HG03469 (cell line): Measurements from ENCODE around the gene MAN1C1.
"Not testable (repeated sequence)": the region's sequence is repeated elsewhere in the genome, so short reads cannot be mapped to it uniquely, and the experiment has no call there.

Source experiments
- ATAC-seq: cut with Tn5 transposase; IDR thresholded peaks from one replicate; pipeline ENCODE4 v1.9.1; 2021; ENCODE audit warnings: mild to moderate bottlenecking, moderate library complexity, moderate number of reproducible peaks; ENCODE audit not compliant: unreplicated experiment

The MAN1C1 gene

GRCh38 chr1:25653558-25653957 is 37.0 kb downstream of the MAN1C1 start:
- ATAC-seq, result no peak

- ATAC-seq, result no peak
Observed at GRCh38 chr1:25654109-25654660, 37.6 kb downstream of the MAN1C1 start.

- ATAC-seq, result no peak
Observed at GRCh38 chr1:25657121-25657882, 40.7 kb downstream of the MAN1C1 start.

- ATAC-seq, result no peak
Observed at GRCh38 chr1:25657883-25658760, 41.5 kb downstream of the MAN1C1 start.

- ATAC-seq, result no peak
Observed at GRCh38 chr1:25658791-25659431, 42.3 kb downstream of the MAN1C1 start.

GRCh38 chr1:25661043-25661815 is 44.6 kb downstream of the MAN1C1 start:
- ATAC-seq, result no peak

- no peak for ATAC-seq
Observed at GRCh38 chr1:25662061-25662460, 45.5 kb downstream of the MAN1C1 start.

GRCh38 chr1:25662959-25663358 is 46.4 kb downstream of the MAN1C1 start:
- ATAC-seq, result not testable (repeated sequence)

- no peak for ATAC-seq
Observed at GRCh38 chr1:25664357-25665199, 48.0 kb downstream of the MAN1C1 start.

GRCh38 chr1:25666460-25666859 is 49.9 kb downstream of the MAN1C1 start:
- ATAC-seq, result no peak

- ATAC-seq, result no peak
Observed at GRCh38 chr1:25668931-25669573, 52.5 kb downstream of the MAN1C1 start.

GRCh38 chr1:25669781-25670567 is 53.4 kb downstream of the MAN1C1 start:
- no peak for ATAC-seq

- no peak for ATAC-seq
Observed at GRCh38 chr1:25671929-25672328, 55.3 kb downstream of the MAN1C1 start.

GRCh38 chr1:25672763-25673409 is 56.3 kb downstream of the MAN1C1 start:
- no peak for ATAC-seq

GRCh38 chr1:25673456-25673855 is 56.9 kb downstream of the MAN1C1 start:
- ATAC-seq, result no peak

- no peak for ATAC-seq
Observed at GRCh38 chr1:25673962-25674806, 57.6 kb downstream of the MAN1C1 start.

GRCh38 chr1:25674807-25675084 is 58.2 kb downstream of the MAN1C1 start:
- no peak for ATAC-seq
